ENCODE measurements around the gene PRSS3. TPM values are rescaled to one million over a fixed set of nuclear protein-coding genes. Genes with fewer than 3 reads are reported as not detected.
A peak's percentile ranks its signal among the peaks of the same experiment; 100 is the strongest.

The PRSS3 gene
- total RNA-seq, 1 donor from 2014 or later = 7.6 TPM

GRCh38 chr9:33809506-33809905 lies 14.1 kb downstream of the PRSS3 start:
- Histone ChIP-seq H3K27ac (no peak overlapping the region), H3K4me1 (peaks cover 7% of the 10 kb centered on the region), H3K36me3 (no peaks in the 10 kb centered on the region), H3K9me3 (no peaks in the 10 kb centered on the region), H3K4me3 (no peak overlapping the region), H3K27me3 (no peaks in the 10 kb centered on the region)
- intact Hi-C loops (cut with DNase I) = no loop called here
- TF ChIP-seq CTCF (IDR thresholded peaks at IDR 0.05) (no peak), POLR2AphosphoS5 (IDR thresholded peaks at IDR 0.05; ENCODE audit: insufficient read depth in 1 of 2, low read depth in 1 of 2) (no peak), POLR2A (IDR thresholded peaks at IDR 0.05) (no peak)
- no peak for DNase-seq (ENCODE audit: extremely low spot score in 2 of 2)

DNA sequence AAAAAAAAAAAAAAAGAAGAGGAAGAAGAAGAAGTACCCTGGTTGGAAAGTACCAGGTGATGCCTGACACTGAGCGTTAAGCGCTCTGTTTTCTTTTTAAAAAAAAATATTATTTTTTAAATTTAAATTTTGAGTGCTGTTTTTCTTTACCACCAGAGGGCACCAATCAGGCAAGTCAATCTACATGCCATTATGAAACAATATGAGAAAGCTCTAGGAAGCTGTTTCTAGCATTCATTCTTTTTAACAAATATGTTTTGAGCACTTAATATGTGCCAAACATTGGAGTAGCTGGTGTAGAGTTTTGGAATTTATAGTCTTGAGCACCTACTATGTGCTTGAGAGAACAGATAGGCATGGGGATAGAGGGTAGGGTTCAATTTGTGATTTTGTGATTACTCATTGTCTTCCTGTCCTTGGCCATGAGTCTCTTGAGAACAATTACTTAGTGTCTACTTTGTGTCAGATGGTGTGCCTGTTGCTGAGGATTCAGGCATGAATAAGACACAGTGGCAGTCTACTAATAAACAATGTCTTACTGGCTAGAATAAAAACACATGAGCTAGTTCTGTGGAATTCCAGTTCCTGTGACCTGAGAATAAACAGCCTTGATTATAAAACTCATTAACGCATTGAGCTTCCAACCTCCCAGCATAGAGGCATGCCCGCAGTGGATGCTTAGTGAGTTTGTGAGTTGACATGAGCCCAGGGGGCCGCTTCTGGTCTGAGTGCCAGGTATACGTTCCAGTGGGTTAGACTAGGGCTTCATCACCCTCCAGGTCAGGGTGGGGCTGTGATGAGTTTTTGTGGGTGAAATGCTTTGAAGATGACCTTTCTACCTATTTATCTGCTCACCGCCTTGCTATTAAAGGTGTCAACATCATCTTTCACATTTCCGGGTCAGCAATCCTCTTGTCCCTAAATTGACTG lies 18.6 kb downstream of the PRSS3 start:
- intact Hi-C loops (cut with DNase I) = no loop called here
- H3K4me1 ChIP-seq = peaks cover 29% of the 10 kb centered on the region
- H3K27ac ChIP-seq = peak overlapping the region; percentile 71
- H3K36me3 ChIP-seq = no peaks in the 10 kb centered on the region
- TF ChIP-seq POLR2AphosphoS5 (IDR thresholded peaks at IDR 0.05; ENCODE audit: insufficient read depth in 1 of 2, low read depth in 1 of 2) = peak in 1 of 2 donors; percentile 42
- TF ChIP-seq CTCF (IDR thresholded peaks at IDR 0.05) = peak; percentile 41 to 76 (median 66)
- TF ChIP-seq POLR2A (IDR thresholded peaks at IDR 0.05) = no peak
- peak in 1 of 2 donors; percentile 64 for DNase-seq (ENCODE audit: extremely low spot score in 2 of 2)
- no peaks in the 10 kb centered on the region for H3K9me3 ChIP-seq
- H3K4me3 ChIP-seq = no peak overlapping the region
- H3K27me3 ChIP-seq = no peaks in the 10 kb centered on the region

DNA sequence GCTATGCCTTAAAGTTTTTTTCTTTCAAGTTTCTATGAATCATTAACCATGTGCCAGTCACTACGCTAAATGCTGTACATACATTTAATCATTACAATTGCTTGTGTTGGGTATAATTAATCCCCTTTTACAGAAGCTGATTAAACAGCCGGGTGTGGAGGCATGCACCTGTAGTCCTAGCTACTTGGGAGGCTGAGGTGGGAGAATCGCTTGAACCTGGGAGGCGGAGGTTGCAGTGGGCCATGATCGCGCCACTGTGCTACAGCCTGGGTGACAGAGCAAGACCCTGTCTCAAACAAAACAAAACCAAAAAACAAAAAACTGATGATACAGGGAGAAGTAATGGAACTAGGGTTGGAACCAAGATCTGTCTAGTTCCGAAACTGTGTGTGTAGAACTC lies 20.4 kb downstream of the PRSS3 start:
- no peak for DNase-seq (ENCODE audit: extremely low spot score in 2 of 2)
- no peaks in the 10 kb centered on the region for H3K36me3 ChIP-seq
- peak overlapping the region; percentile 100 for H3K27ac ChIP-seq
- H3K4me3 ChIP-seq = no peak overlapping the region
- H3K4me1 ChIP-seq = peaks cover 46% of the 10 kb centered on the region
- no peaks in the 10 kb centered on the region for H3K9me3 ChIP-seq
- intact Hi-C loops (cut with DNase I) = loop anchor here (5.0 kb wide), 1 partner anchor 37 kb away; no protein-coding TSS in a partner anchor
- no peaks in the 10 kb centered on the region for H3K27me3 ChIP-seq
- TF ChIP-seq POLR2A (IDR thresholded peaks at IDR 0.05) (no peak), POLR2AphosphoS5 (IDR thresholded peaks at IDR 0.05; ENCODE audit: insufficient read depth in 1 of 2, low read depth in 1 of 2) (no peak), CTCF (IDR thresholded peaks at IDR 0.05) (no peak)

DNA sequence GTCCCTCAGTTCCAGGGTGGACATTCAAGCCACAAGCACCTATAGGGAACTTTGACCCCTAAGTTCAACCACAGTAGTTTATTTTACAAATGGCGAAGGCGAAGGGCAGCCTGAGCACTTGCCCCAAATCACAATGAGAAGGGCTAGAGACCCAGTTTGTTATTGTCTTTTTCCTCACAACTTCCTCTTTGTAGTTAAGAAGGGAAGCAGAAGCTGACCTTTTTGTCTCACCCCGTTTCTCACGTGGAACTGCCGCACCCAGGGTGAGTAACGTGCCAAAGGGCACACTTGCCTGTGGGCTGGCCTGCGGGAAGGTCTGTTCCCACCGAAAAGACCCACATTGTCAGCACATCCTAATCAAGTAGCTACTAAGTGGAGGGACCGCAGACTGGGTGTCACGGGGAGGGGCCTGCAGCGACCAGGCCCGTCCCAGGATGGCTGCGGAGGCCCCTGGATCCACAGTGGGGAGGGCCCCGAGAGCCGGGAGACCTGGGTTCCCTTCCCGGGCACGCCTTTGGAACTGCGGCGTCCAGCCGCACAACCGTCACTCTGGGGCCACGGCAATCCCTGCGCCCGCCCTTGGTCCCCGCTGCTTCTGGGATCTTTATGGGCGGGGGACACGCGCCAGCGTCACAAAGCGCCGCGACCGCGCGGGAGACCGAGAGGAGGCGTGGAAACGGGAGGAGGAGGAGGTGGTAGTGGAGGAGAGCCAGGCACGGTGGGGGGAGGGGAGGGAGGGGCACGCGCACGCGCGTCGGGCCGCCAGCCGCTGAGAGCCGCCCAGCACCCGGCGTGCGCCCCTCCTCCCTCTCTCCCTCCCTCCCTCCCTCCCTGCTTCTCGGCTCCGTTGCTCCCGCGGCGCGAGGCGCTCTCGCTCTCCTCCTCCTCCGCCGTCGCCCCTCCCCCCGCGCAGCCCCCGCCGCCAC lies 21.2 kb downstream of the PRSS3 start, which contains the start of gene UBE2R2:
TSS of gene UBE2R2 (plus strand) at position 834 of the 926 bp plus-strand sequence. CDS start 598 bp downstream, outside the sequence.
- peaks cover 54% of the 10 kb centered on the region for H3K4me1 ChIP-seq
- intact Hi-C loops (cut with DNase I) = loop anchor here (5.0 kb wide), 1 partner anchor 36 kb away; no protein-coding TSS in a partner anchor
- TF ChIP-seq POLR2AphosphoS5 (IDR thresholded peaks at IDR 0.05; ENCODE audit: insufficient read depth in 1 of 2, low read depth in 1 of 2) = peak; percentile 73 to 94
- peak in 1 of 2 donors; percentile 67 for TF ChIP-seq POLR2A (IDR thresholded peaks at IDR 0.05)
- TF ChIP-seq CTCF (IDR thresholded peaks at IDR 0.05) = no peak

More for the DNA sequence above, 21.2 kb downstream of the PRSS3 start, which contains the start of gene UBE2R2:
- H3K27me3 ChIP-seq = no peaks in the 10 kb centered on the region
- no peaks in the 10 kb centered on the region for H3K36me3 ChIP-seq
- peak within 1 kb of the TSS; percentile 97 to 98 for H3K4me3 ChIP-seq
- H3K9me3 ChIP-seq = no peaks in the 10 kb centered on the region
- peak within 1 kb of the TSS; percentile 100 for H3K27ac ChIP-seq
- DNase-seq (ENCODE audit: extremely low spot score in 2 of 2) = peak in 1 of 2 donors; percentile 94
